HG03575 (cell line): ENCODE data around the gene IL1RAPL2.
"Not testable (repeated sequence)": the region's sequence is repeated elsewhere in the genome, so short reads cannot be mapped to it uniquely, and the experiment has no call there.

Experiments used
- ATAC-seq: cut with Tn5 transposase; IDR thresholded peaks from one replicate; pipeline ENCODE4 v1.9.1; 2021; ENCODE audit not compliant: unreplicated experiment, insufficient number of reproducible peaks, low FRiP score; ENCODE audit errors: extremely low read depth

The IL1RAPL2 gene

GRCh38 chrX:105115596-105116320 lies 549.8 kb downstream of the IL1RAPL2 start:
- ATAC-seq: not testable (repeated sequence)

GRCh38 chrX:105116486-105116885 lies 550.5 kb downstream of the IL1RAPL2 start:
- ATAC-seq: no peak

GRCh38 chrX:105117621-105118020 lies 551.6 kb downstream of the IL1RAPL2 start:
- no peak for ATAC-seq

- no peak for ATAC-seq
These were observed 554.5 kb downstream of the IL1RAPL2 start for GRCh38 chrX:105120463-105120862.

- ATAC-seq: no peak
These were observed 555.2 kb downstream of the IL1RAPL2 start for GRCh38 chrX:105121186-105121585.

DNA sequence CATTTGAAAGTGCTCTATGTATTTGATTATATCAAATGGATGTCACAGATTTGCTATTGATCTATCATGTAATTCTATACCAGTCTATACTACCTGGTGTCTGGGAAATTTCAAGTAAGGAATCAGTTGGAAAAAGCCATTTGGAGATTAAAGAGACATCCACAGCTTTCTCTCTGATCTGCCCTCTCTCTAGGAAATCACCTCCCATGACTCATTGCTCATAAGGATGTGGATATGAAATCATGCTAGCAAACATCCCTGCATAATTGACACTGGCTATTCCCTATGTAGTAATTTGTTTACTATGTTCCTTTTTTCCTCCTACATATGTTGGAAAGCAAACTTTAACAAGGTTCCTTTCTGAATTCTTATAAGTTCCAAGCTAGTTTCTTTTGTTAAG lies 560.2 kb downstream of the IL1RAPL2 start:
- no peak for ATAC-seq

DNA sequence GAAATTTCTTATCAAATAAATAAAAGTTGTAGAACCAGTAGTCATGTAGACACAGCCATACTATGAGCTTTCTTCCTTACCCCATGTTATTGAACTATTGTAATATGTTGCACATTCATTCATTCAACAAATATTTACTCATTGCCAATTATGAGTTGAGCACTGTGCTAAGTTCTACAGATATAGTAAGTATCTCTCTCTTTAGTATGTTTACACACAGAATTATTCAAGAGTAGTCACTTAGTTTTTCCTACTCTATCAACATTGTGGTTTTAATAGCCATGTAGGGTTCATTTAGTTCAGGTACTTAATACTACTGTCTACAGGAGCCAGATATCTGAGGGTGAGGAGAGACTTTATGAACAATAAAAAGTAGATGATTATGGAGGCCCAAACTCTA lies 568.3 kb downstream of the IL1RAPL2 start:
- ATAC-seq: no peak

GRCh38 chrX:105136786-105137185 lies 570.8 kb downstream of the IL1RAPL2 start:
- ATAC-seq: no peak

- ATAC-seq: no peak
These were observed 584.0 kb downstream of the IL1RAPL2 start for GRCh38 chrX:105150036-105150435.

- ATAC-seq: no peak
These were observed 584.6 kb downstream of the IL1RAPL2 start for GRCh38 chrX:105150557-105150956.

DNA sequence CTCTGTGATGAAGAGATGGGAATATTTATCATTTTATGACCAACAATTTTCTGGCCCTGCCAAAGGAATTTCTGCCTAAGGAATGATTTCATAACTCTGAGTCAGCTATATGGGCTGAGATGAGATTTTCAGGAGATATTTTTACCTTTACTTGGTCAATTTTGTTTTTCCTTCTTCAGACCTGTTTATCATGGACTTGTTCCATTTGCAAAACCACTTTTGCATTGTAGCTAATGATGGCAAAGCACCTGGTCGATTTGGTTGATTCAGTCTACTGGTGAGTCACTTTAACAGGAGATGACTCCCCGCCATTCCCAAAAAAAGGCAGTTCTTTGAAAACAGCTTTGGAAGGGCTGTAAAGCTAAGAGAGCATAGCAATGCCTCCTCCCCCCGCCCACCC lies 601.2 kb downstream of the IL1RAPL2 start:
- no peak for ATAC-seq

GRCh38 chrX:105168577-105168976 lies 602.6 kb downstream of the IL1RAPL2 start:
- no peak for ATAC-seq

DNA sequence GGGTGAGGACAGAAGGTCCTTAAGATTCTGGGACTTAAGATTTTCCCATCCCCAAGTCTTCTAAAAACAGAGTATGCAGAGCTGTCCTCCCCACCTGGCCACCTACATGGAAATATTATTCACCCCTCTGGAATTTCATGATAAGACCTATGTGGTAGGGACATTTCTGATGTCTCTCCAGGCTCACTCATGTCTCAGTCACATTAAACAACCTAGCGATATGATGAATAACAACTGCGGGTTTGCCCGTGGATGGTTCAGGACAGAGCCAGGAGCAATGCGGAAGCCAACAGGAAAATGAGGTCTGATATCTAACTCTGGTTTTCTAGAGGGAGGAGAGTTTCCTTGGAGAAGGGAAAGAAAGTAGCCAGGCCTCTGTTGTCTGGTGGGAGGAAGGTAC lies 607.1 kb downstream of the IL1RAPL2 start:
- no peak for ATAC-seq

DNA sequence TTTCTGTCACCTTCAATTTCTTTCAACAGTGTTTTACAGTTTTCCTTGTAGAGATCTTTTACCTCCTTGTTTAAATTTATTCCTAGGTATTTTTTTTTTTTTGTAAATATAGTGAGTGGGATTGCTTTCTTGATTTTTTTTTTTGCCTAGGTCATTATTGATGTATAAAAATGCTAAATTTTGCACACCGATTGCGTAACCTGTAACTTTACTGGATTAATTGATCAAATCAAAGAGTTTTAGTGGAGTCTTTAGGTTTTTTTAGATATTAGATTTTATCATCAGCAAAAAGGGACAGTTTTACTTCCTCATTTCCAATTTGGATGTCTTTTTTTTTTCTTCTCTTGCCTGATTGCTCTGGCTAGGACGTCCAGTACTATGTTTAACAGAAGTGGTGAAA lies 613.6 kb downstream of the IL1RAPL2 start:
- no peak for ATAC-seq

DNA sequence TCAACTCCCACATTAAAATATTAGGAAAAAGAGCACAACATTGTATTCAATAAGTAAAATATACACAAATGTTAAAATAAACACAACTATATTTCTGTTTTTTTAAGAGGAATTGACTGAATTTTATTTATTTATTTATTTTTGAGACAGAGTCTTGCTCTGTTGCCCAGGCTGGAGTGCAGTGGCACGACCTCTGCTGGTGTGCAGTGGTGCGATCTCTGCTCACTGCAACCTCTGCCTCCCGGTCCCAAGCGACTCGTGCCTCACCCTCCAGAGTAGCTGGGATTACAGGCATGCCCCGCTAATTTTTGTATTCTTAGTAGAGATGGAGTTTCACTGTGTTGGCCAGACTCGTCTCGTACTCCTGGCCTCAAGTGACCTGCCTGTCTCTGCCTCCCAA lies 623.1 kb downstream of the IL1RAPL2 start:
- no peak for ATAC-seq

DNA sequence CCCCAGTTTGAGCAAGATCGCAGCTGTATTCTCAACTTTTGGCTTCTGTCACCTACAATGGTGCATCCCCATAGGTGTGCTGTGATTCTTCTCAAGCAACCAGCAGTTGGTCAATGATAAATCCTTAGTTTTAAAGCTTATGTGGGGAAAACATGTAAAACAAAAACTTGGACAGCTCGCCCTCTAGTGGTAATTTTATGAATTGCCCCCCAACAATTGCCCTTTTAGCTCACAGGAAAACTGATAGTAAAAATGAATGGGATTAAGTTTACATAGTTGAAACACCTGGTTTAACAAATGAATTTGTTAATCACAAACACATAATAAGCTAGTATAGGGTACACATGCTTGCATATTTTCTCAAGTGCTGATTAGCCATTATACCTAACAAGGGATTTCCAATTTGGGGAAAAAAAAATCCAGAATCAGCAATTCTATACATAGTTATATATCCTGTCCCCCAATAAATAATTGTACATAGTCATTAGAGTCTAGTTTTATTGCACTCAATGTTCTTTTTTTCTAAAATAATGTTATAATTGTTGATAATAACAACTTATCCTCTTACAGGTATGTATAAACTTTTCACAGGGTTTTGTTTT lies 624.4 kb downstream of the IL1RAPL2 start:
- no peak for ATAC-seq

GRCh38 chrX:105191878-105192277 lies 625.9 kb downstream of the IL1RAPL2 start:
- no peak for ATAC-seq

DNA sequence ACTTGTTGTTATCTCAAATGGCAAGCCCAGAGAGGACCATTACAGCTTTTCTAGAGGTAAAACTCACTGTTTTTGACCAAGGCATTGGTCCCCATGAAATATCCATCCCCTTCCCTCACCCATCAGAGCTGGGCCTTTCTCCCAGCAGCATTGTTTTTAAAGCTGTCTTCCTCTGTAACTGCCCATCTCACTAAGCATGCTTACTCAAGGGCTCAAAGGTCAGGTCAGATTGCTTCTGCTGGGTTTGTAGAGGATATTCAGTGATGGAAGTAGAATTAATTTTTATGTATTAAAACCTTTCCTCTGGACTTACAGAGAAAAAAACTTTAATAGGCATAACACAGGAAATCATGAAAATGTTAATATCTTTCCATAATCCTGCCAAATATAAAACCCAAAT lies 643.4 kb downstream of the IL1RAPL2 start:
- no peak for ATAC-seq

DNA sequence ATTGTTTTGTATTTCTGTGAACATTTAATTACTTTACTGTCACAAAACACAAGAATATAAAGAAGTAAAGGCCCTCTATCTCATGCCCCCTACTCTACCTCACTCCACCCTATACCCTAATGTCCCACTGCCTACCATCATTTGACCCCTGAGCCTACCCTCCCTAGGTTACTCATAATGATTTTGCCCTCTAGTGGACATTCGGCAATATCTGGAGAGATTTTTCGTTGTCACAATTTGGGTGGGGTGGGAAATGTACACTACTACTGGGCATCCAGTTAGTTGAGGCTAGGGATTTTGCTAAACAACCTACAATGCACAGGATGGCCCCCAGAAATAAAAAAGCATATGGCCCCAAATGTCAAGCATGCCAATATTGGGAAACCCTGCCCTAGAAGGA lies 644.3 kb downstream of the IL1RAPL2 start:
- ATAC-seq: no peak

- ATAC-seq: no peak
These were observed 645.1 kb downstream of the IL1RAPL2 start for GRCh38 chrX:105211066-105211575.
